Measurements from ENCODE around the gene PI3. TPM values are rescaled to one million over a fixed set of nuclear protein-coding genes. Genes with fewer than 3 reads are reported as not detected.

PI3 gene
- total RNA-seq, 4 donors from 2014 or later: not detected

GRCh38 chr20:45193331-45193730, 18.6 kb downstream of the PI3 start:
- no peak overlapping the region for H3K27ac ChIP-seq
- 92% methylated on average over 2 of the region's 2 CpGs for WGBS, 2 donors
- no peak for DNase-seq
- intact Hi-C loops (cut with DNase I): no loop called here
- H3K36me3 ChIP-seq: no peaks in the 10 kb centered on the region
- TF ChIP-seq CTCF (IDR thresholded peaks at IDR 0.05) (no peak), POLR2A (IDR thresholded peaks at IDR 0.05) (no peak)
- no peaks in the 10 kb centered on the region for H3K9me3 ChIP-seq
- no peak overlapping the region for H3K4me3 ChIP-seq (replicated peaks in 1 of 3)
- H3K27me3 ChIP-seq: no peaks in the 10 kb centered on the region
- H3K4me1 ChIP-seq: peaks cover 0 to 4% of the 10 kb centered on the region in 2 donors

- H3K9me3 ChIP-seq: no peaks in the 10 kb centered on the region
- DNase-seq: no peak
- H3K4me3 ChIP-seq (replicated peaks in 1 of 3): no peak within 1 kb of the TSS
- no peaks in the 10 kb centered on the region for H3K27me3 ChIP-seq
- H3K36me3 ChIP-seq: no peaks in the 10 kb centered on the region
- WGBS, 2 donors: 45 to 50% methylated on average over 1 of the region's 1 CpG
- H3K27ac ChIP-seq: no peak within 1 kb of the TSS
- no peak for TF ChIP-seq CTCF (IDR thresholded peaks at IDR 0.05)
- TF ChIP-seq POLR2A (IDR thresholded peaks at IDR 0.05): no peak
- no peaks in the 10 kb centered on the region for H3K4me1 ChIP-seq
- intact Hi-C loops (cut with DNase I): no loop called here
These were observed 32.0 kb downstream of the PI3 start, which contains the start of gene SEMG1 for GRCh38 chr20:45206725-45207124. SEMG1 (plus strand) TSS chr20:45207033; CDS start chr20:45207054, 21 bp downstream.

GRCh38 chr20:45209924-45210323, 35.2 kb downstream of the PI3 start:
- H3K9me3 ChIP-seq: no peaks in the 10 kb centered on the region
- TF ChIP-seq POLR2A (IDR thresholded peaks at IDR 0.05) (no peak), CTCF (IDR thresholded peaks at IDR 0.05) (no peak)
- intact Hi-C loops (cut with DNase I): no loop called here
- WGBS, 2 donors: 94 to 100% methylated on average over 1 of the region's 1 CpG
- H3K4me1 ChIP-seq: no peaks in the 10 kb centered on the region
- H3K27ac ChIP-seq: no peak overlapping the region
- no peak overlapping the region for H3K4me3 ChIP-seq (replicated peaks in 1 of 3)
- H3K36me3 ChIP-seq: no peaks in the 10 kb centered on the region
- H3K27me3 ChIP-seq: no peaks in the 10 kb centered on the region
- DNase-seq: no peak

GRCh38 chr20:45211569-45212474, 37.1 kb downstream of the PI3 start:
- no peak for TF ChIP-seq POLR2A (IDR thresholded peaks at IDR 0.05)
- TF ChIP-seq CTCF (IDR thresholded peaks at IDR 0.05): no peak
- intact Hi-C loops (cut with DNase I): no loop called here
- Histone ChIP-seq H3K27me3 (no peaks in the 10 kb centered on the region), H3K4me3 (replicated peaks in 1 of 3) (no peak overlapping the region), H3K27ac (no peak overlapping the region), H3K36me3 (no peaks in the 10 kb centered on the region), H3K9me3 (no peaks in the 10 kb centered on the region), H3K4me1 (no peaks in the 10 kb centered on the region)
- no peak for DNase-seq

- Histone ChIP-seq H3K4me1 (no peaks in the 10 kb centered on the region), H3K4me3 (replicated peaks in 1 of 3) (no peak overlapping the region), H3K27me3 (no peaks in the 10 kb centered on the region), H3K9me3 (no peaks in the 10 kb centered on the region), H3K36me3 (no peaks in the 10 kb centered on the region), H3K27ac (no peak overlapping the region)
- DNase-seq: no peak
- TF ChIP-seq POLR2A (IDR thresholded peaks at IDR 0.05) (no peak), CTCF (IDR thresholded peaks at IDR 0.05) (no peak)
- intact Hi-C loops (cut with DNase I): no loop called here
- 85 to 87% methylated on average over 3 of the region's 3 CpGs for WGBS, 2 donors
These were observed 38.1 kb downstream of the PI3 start for GRCh38 chr20:45212836-45213235.
